IMR-90 (cell line): Measurements from ENCODE around the gene HTR2A. TPM values are rescaled to one million over a fixed set of nuclear protein-coding genes. Genes with fewer than 3 reads are reported as not detected.

Source experiments
- ATAC-seq: fragments of 200-7000 bp; cut with Tn5 transposase; 2 replicates; pipeline ENCODE4 v1.9.1; 2020; ENCODE audit warnings: low read depth, mild to moderate bottlenecking, moderate library complexity
- BruUV-seq: library from RNA; stranded (reverse); fragments of 400-500 nt; replicated peaks from 2 replicates; lab custom pipeline; 2021; lab: Mats Ljungman, UMichigan
- CTCF ChIA-PET: fragments of 300-600 bp; formaldehyde crosslinking; extraction: SDS; loops from one replicate; lab custom pipeline; 2021; ENCODE audit warnings: antibody characterized with exemption; lab: Yijun Ruan, JAX
- POLR2A ChIA-PET: fragments of 300-600 bp; sonication (Branson Sonifier 250); formaldehyde crosslinking; loops from one replicate; lab custom pipeline; 2022; ENCODE audit warnings: antibody characterized with exemption; ENCODE audit not compliant: unreplicated experiment; lab: Charles Lee
- DNase-seq: peaks from one replicate; pipeline ENCODE4 v3.0.0; 2013
- H2AFZ ChIP-seq: replicated peaks from 2 replicates; pipeline ENCODE3; 2013; ENCODE audit warnings: low read length, mild to moderate bottlenecking; ENCODE audit not compliant: poor library complexity
- H2AK5ac ChIP-seq: 2 replicates; pipeline ENCODE4 v1.6.1; 2013; ENCODE audit warnings: low read depth, low read length, inconsistent platforms
- H2AK9ac ChIP-seq: replicated peaks from 2 replicates; pipeline ENCODE3; 2013; ENCODE audit warnings: mild to moderate bottlenecking, low read depth, low read length, moderate library complexity; ENCODE audit not compliant: poor library complexity
- H2BK120ac ChIP-seq: 2 replicates; pipeline ENCODE4 v1.6.1; 2013; ENCODE audit warnings: low read depth, low read length, inconsistent platforms
- H2BK15ac ChIP-seq: 3 replicates; pipeline ENCODE4 v1.6.1; 2013; ENCODE audit warnings: low read depth, low read length, inconsistent platforms
- H2BK20ac ChIP-seq: 2 replicates; pipeline ENCODE4 v1.6.1; 2013; ENCODE audit warnings: low read depth, mild to moderate bottlenecking, inconsistent platforms, low read length, moderate library complexity
- H2BK5ac ChIP-seq: 2 replicates; pipeline ENCODE4 v1.6.1; 2013; ENCODE audit warnings: mild to moderate bottlenecking, low read depth, low read length, inconsistent platforms; ENCODE audit not compliant: poor library complexity, severe bottlenecking
- H3K14ac ChIP-seq: replicated peaks from 2 replicates; pipeline ENCODE4 v1.6.1; 2013; ENCODE audit warnings: low read depth, low read length, inconsistent platforms
- H3K18ac ChIP-seq: 2 replicates; pipeline ENCODE4 v1.6.1; 2013; ENCODE audit warnings: low read depth, low read length, control low read depth
- H3K23ac ChIP-seq: 2 replicates; pipeline ENCODE4 v1.6.1; 2013; ENCODE audit warnings: low read depth, low read length, inconsistent platforms
- H3K27ac ChIP-seq: 2 replicates; pipeline ENCODE4 v1.5.1; 2013; ENCODE audit warnings: mild to moderate bottlenecking, control low read depth, low read length; ENCODE audit not compliant: insufficient read depth
- H3K27me3 ChIP-seq: 2 replicates; pipeline ENCODE4 v1.6.1; 2013; ENCODE audit warnings: low read length; ENCODE audit not compliant: control insufficient read depth, insufficient read depth
- H3K36me3 ChIP-seq: 2 replicates; pipeline ENCODE4 v1.6.1; 2013; ENCODE audit warnings: low read length, mixed read lengths; ENCODE audit not compliant: control insufficient read depth, insufficient read depth
- H3K4ac ChIP-seq: 2 replicates; pipeline ENCODE4 v1.6.1; 2013; ENCODE audit warnings: low read depth, low read length, inconsistent platforms
- H3K4me1 ChIP-seq: 2 replicates; pipeline ENCODE4 v1.6.1; 2013; ENCODE audit warnings: low read length, mixed read lengths; ENCODE audit not compliant: control insufficient read depth, insufficient read depth
- H3K4me2 ChIP-seq: 2 replicates; pipeline ENCODE4 v1.6.1; 2013; ENCODE audit warnings: low read depth, mild to moderate bottlenecking, control low read depth, low read length, moderate library complexity
- H3K4me3 ChIP-seq: 2 replicates; pipeline ENCODE4 v1.5.1; 2013; ENCODE audit warnings: low read depth, mild to moderate bottlenecking, control low read depth, low read length, moderate library complexity; ENCODE audit not compliant: insufficient read depth
- H3K56ac ChIP-seq: 2 replicates; pipeline ENCODE4 v1.6.1; 2013; ENCODE audit warnings: low read length, inconsistent platforms; ENCODE audit not compliant: insufficient read depth; ENCODE audit errors: extremely low read depth
- H3K79me1 ChIP-seq, 2 experiments: 2 replicates each; pipeline ENCODE4 v1.6.1; 2013; ENCODE audit warnings: low read length in 2 of 2, inconsistent platforms in 1 of 2, low read depth in 1 of 2
- H3K9ac ChIP-seq: 2 replicates; pipeline ENCODE4 v1.6.1; 2013; ENCODE audit warnings: low read depth, low read length, control low read depth
- H3K9me1 ChIP-seq: 2 replicates; pipeline ENCODE4 v1.6.1; 2013; ENCODE audit warnings: low read length, inconsistent platforms; ENCODE audit not compliant: insufficient read depth
- H3K9me3 ChIP-seq: 2 replicates; pipeline ENCODE4 v1.6.1; 2013; ENCODE audit warnings: low read length; ENCODE audit not compliant: control insufficient read depth, insufficient read depth
- H4K20me1 ChIP-seq: 2 replicates; pipeline ENCODE4 v1.6.1; 2013; ENCODE audit warnings: low read length, inconsistent platforms; ENCODE audit not compliant: insufficient read depth
- H4K5ac ChIP-seq: 2 replicates; pipeline ENCODE4 v1.6.1; 2013; ENCODE audit warnings: mild to moderate bottlenecking, low read depth, low read length, control low read depth
- H4K8ac ChIP-seq, 2 experiments: 2 replicates each; pipeline ENCODE4 v1.6.1; 2013; ENCODE audit warnings: low read depth in 2 of 2, low read length in 2 of 2, control low read depth in 1 of 2, inconsistent platforms in 1 of 2
- H4K91ac ChIP-seq: 2 replicates; pipeline ENCODE4 v1.6.1; 2013; ENCODE audit warnings: low read depth, low read length, inconsistent platforms; ENCODE audit not compliant: insufficient read depth
- CEBPB ChIP-seq: IDR thresholded peaks from 2 replicates; pipeline ENCODE4 v1.6.1; 2012; ENCODE audit warnings: low read depth, low read length, improper control_type of control experiment
- FOS ChIP-seq: fragments of 150-350 bp; IDR thresholded peaks from 2 replicates; pipeline ENCODE4 v1.6.1; 2016; ENCODE audit warnings: low read depth, low read length
- MAZ ChIP-seq: IDR thresholded peaks from 2 replicates; pipeline ENCODE4 v1.6.1; 2012; ENCODE audit warnings: low read depth, mild to moderate bottlenecking, low read length, improper control_type of control experiment, moderate library complexity, borderline replicate concordance
- MXI1 ChIP-seq: IDR thresholded peaks from 2 replicates; pipeline ENCODE4 v1.6.1; 2012; ENCODE audit warnings: low read depth, mild to moderate bottlenecking, low read length, moderate library complexity, borderline replicate concordance
- NFE2L2 ChIP-seq: fragments of 150-350 bp; IDR thresholded peaks from 2 replicates; pipeline ENCODE4 v1.6.1; 2016; ENCODE audit warnings: low read depth, mild to moderate bottlenecking, low read length
- RAD21 ChIP-seq: IDR thresholded peaks from 2 replicates; pipeline ENCODE4 v1.6.1; 2012; ENCODE audit warnings: low read length, improper control_type of control experiment
- RFX5 ChIP-seq: IDR thresholded peaks from 2 replicates; pipeline ENCODE4 v1.8.0; 2012; ENCODE audit warnings: low read depth, mild to moderate bottlenecking, low read length, moderate library complexity
- SMC3 ChIP-seq: fragments of 150-350 bp; IDR thresholded peaks from 2 replicates; pipeline ENCODE4 v1.6.1; 2016; ENCODE audit warnings: low read depth, mild to moderate bottlenecking, antibody characterized with exemption, low read length, moderate library complexity
- WGBS, 2 experiments: methylation state at CpG; one replicate each; pipeline versions ENCODE4 v1.1.5 to v1.1.7; 2013; ENCODE audit warnings: missing lambda C conversion rate in 2 of 2; ENCODE audit not compliant: insufficient read length in 1 of 2; ENCODE audit errors: extremely low coverage in 2 of 2; 5-methylcytosine and 5-hydroxymethylcytosine counted together
- dilution Hi-C: fragments of 300-500 bp; cut with HindIII; formaldehyde crosslinking; loops from one replicate; pipeline ENCODE4 v1.14.3; 2018; ENCODE audit warnings: low sequenced_read_pairs; ENCODE audit not compliant: unreplicated experiment
- in situ Hi-C: fragments of 300-500 bp; cut with MboI; formaldehyde crosslinking; loops from 3 replicates; pipeline ENCODE4 v1.14.3; 2019; ENCODE audit warnings: low sequenced_read_pairs, inconsistent platforms, mixed read lengths
- intact Hi-C: fragments of 100-400 bp; cut with micrococcal nuclease; formaldehyde crosslinking; loops from 2 replicates; pipeline ENCODE4 v1.10.0; 2022
- polyA plus RNA-seq, 3 experiments: library from polyadenylated mRNA; depleted of rRNA; stranded (reverse); fragments of >200 nt; gene quantifications; 2 replicates each; pipeline ENCODE4 v1.2.3, GENCODE V29; 2012; ENCODE audit warnings: low replicate concordance in 1 of 3
- total RNA-seq: library from RNA; depleted of rRNA; stranded (reverse); fragments of >200 nt; gene quantifications from 2 replicates; pipeline ENCODE4 v1.2.3, GENCODE V29; 2012
- TF ChIP-seq, protein P1 (sequence below): fragments of 150-350 bp; IDR thresholded peaks from 2 replicates; pipeline ENCODE4 v1.6.1; 2017; ENCODE audit warnings: mild to moderate bottlenecking, antibody characterized with exemption, low read length, low read depth
- TF ChIP-seq, protein P2 (sequence below): conservative IDR thresholded peaks from 2 replicates; pipeline ENCODE4 v1.5.1; 2012; ENCODE audit warnings: mild to moderate bottlenecking, low read depth, low read length, improper control_type of control experiment
- TF ChIP-seq, protein P3 (sequence below): fragments of 150-350 bp; IDR thresholded peaks from 2 replicates; pipeline ENCODE4 v1.6.1; 2016; ENCODE audit warnings: low read depth, mild to moderate bottlenecking, low read length, moderate library complexity, borderline replicate concordance

Gene HTR2A
- total and polyA plus RNA-seq, 2 of the 4 experiments (the other 2 are of a cell fraction): 0.02 TPM; not detected in 1

DNA sequence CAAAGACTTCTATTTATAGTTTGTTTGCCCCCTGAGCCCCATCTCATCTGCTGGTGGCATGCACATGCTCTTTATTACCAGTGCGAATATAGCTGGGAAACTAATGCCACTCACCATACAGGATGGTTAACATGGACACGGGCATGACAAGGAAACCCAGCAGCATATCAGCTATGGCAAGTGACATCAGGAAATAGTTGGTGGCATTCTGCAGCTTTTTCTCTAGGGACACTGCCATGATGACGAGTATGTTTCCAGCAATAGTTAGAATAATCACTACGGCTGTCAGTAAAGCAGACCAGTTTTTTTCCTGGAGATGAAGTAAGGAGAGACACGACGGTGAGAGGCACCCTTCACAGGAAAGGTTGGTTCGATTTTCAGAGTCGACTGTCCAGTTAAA is 1.5 kb downstream of the HTR2A start:
- no peak overlapping the region for H2BK20ac ChIP-seq
- no peak for DNase-seq
- no peaks in the 10 kb centered on the region for H3K4me1 ChIP-seq
- dilution Hi-C loops: no loop called here
- intact Hi-C loops: loop anchor here (10.0 kb wide), 1 partner anchor 319 kb away; no protein-coding TSS in a partner anchor
- H3K4me2 ChIP-seq: no peak overlapping the region
- H3K14ac ChIP-seq: no peak overlapping the region
- H4K91ac ChIP-seq: no peak overlapping the region
- no peak overlapping the region for H3K56ac ChIP-seq
- no peak overlapping the region for H3K9ac ChIP-seq
- H3K27me3 ChIP-seq: peaks cover 20% of the 10 kb centered on the region
- no peak overlapping the region for H3K27ac ChIP-seq
- TF ChIP-seq FOS: no peak
- no peak for TF ChIP-seq MAZ
- TF ChIP-seq MXI1: no peak
- no peak for TF ChIP-seq CEBPB
- TF ChIP-seq, protein P1, sequence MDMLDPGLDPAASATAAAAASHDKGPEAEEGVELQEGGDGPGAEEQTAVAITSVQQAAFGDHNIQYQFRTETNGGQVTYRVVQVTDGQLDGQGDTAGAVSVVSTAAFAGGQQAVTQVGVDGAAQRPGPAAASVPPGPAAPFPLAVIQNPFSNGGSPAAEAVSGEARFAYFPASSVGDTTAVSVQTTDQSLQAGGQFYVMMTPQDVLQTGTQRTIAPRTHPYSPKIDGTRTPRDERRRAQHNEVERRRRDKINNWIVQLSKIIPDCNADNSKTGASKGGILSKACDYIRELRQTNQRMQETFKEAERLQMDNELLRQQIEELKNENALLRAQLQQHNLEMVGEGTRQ: no peak
- no peak for TF ChIP-seq RAD21
- TF ChIP-seq SMC3: no peak
- TF ChIP-seq NFE2L2: no peak
- TF ChIP-seq, protein P2, sequence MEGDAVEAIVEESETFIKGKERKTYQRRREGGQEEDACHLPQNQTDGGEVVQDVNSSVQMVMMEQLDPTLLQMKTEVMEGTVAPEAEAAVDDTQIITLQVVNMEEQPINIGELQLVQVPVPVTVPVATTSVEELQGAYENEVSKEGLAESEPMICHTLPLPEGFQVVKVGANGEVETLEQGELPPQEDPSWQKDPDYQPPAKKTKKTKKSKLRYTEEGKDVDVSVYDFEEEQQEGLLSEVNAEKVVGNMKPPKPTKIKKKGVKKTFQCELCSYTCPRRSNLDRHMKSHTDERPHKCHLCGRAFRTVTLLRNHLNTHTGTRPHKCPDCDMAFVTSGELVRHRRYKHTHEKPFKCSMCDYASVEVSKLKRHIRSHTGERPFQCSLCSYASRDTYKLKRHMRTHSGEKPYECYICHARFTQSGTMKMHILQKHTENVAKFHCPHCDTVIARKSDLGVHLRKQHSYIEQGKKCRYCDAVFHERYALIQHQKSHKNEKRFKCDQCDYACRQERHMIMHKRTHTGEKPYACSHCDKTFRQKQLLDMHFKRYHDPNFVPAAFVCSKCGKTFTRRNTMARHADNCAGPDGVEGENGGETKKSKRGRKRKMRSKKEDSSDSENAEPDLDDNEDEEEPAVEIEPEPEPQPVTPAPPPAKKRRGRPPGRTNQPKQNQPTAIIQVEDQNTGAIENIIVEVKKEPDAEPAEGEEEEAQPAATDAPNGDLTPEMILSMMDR: no peak
- TF ChIP-seq, protein P3, sequence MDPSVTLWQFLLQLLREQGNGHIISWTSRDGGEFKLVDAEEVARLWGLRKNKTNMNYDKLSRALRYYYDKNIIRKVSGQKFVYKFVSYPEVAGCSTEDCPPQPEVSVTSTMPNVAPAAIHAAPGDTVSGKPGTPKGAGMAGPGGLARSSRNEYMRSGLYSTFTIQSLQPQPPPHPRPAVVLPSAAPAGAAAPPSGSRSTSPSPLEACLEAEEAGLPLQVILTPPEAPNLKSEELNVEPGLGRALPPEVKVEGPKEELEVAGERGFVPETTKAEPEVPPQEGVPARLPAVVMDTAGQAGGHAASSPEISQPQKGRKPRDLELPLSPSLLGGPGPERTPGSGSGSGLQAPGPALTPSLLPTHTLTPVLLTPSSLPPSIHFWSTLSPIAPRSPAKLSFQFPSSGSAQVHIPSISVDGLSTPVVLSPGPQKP: no peak
- TF ChIP-seq RFX5: no peak
- H2BK15ac ChIP-seq: no peak overlapping the region
- no peaks in the 10 kb centered on the region for H3K9me3 ChIP-seq
- H3K36me3 ChIP-seq: no peaks in the 10 kb centered on the region
- no peak overlapping the region for H2BK120ac ChIP-seq
- no peak overlapping the region for H2AK9ac ChIP-seq
- ChIA-PET CTCF (interaction anchor here (1.1 to 1.4 kb wide), 2 partner anchors 12 to 221 kb away, joined by 3 to 8 read pairs; no protein-coding TSS in a partner anchor), POLR2A (no interaction called here)
- H4K5ac ChIP-seq: no peak overlapping the region
- in situ Hi-C loops: no loop called here
- H3K4ac ChIP-seq: no peak overlapping the region
- H3K23ac ChIP-seq: no peak overlapping the region
- H4K20me1 ChIP-seq: no peaks in the 10 kb centered on the region
- H3K18ac ChIP-seq: no peak overlapping the region
- no peak overlapping the region for H2AK5ac ChIP-seq
- no peaks in the 10 kb centered on the region for H3K9me1 ChIP-seq
- H2BK5ac ChIP-seq: no peak overlapping the region
- BruUV-seq: no TSS peak
- H3K79me1 ChIP-seq: no peaks in the 10 kb centered on the region
- no peak overlapping the region for H4K8ac ChIP-seq
- 82% methylated on average over 4 of the region's 8 CpGs; no CpG with 5 or more reads in 1 of the 2 experiments for WGBS, 2 experiments
- no peak overlapping the region for H2AFZ ChIP-seq
- ATAC-seq: no peak
- no peak overlapping the region for H3K4me3 ChIP-seq
